GM19099 (cell line): ENCODE measurements around the gene PALLD.

Source experiments
- POLR2A ChIP-seq: IDR thresholded peaks from 3 replicates; pipeline ENCODE4 v1.6.1; 2011; ENCODE audit warnings: low read depth; ENCODE audit not compliant: insufficient read length; ENCODE audit errors: extremely low read depth

The PALLD gene

DNA sequence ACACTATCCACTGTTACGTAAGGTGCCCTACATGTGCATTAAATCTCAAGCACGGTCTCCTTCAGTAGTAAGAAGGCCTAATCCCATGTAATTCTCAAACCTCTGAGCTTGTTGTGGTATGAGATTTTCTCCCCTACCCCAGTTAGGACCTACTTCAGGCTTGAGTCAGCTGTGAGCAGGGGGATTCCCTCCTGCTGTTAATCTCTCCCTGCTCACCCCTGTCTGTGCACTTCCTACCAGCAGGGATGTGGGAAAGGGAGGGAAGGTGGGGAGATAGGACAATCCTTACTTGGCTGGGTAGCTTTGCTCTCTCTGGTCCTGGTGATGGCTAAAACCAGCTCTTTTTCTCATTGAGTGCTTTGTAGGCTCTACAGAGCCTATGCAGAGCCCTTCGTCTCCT, 60.8 kb downstream of the PALLD start:
- TF ChIP-seq POLR2A: no peak

GRCh38 chr4:168558599-168558998, 61.7 kb downstream of the PALLD start:
- TF ChIP-seq POLR2A: no peak

GRCh38 chr4:168560184-168561180, 63.6 kb downstream of the PALLD start:
- no peak for TF ChIP-seq POLR2A

DNA sequence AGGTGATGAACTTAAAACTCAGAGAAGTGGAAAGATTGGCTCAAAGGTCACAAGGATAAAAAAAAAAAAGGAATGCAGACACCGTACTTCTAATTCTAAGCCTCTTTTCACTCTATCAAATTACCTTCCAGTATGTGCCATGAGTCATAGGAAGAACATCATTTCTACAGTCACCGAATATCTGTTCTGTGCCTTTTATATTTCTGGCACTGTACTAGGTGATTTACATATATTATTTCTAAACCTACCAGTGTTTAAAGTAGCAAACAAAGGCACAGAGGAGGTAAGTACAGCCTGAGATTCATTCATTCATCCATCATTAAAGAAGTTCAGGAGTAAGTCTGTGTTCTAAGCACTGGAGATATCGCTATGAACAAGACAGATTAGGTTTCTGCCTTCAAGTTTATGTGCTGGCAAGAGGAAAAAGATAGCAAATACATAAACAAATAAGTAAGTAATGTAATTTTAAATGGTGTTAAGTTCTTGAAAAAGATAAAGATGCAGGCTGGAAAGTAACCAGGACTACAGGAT, 65.3 kb downstream of the PALLD start:
- no peak for TF ChIP-seq POLR2A

GRCh38 chr4:168564023-168564422, 67.2 kb downstream of the PALLD start:
- TF ChIP-seq POLR2A: no peak

- no peak for TF ChIP-seq POLR2A
Observed at GRCh38 chr4:168565130-168565529, 68.3 kb downstream of the PALLD start.

GRCh38 chr4:168566726-168567125, 69.9 kb downstream of the PALLD start:
- no peak for TF ChIP-seq POLR2A

- TF ChIP-seq POLR2A: no peak
Observed at GRCh38 chr4:168569066-168569930, 72.4 kb downstream of the PALLD start.

DNA sequence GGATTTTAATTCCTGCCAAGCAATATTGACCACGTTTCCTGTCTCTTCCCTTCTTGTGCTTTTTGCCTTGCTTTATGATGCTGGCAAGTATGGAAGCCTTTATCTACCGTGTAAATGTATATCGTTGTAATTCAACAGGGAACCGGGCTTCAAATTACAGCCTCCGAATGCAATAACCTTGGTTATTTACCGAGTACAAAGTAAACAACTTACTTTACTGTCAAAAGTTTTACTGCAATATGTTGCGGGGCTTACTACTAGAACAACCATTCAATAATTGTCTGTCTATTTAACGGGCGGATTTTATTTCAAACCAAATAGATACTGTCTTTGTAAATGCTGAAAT, 73.1 kb downstream of the PALLD start:
- TF ChIP-seq POLR2A: no peak

DNA sequence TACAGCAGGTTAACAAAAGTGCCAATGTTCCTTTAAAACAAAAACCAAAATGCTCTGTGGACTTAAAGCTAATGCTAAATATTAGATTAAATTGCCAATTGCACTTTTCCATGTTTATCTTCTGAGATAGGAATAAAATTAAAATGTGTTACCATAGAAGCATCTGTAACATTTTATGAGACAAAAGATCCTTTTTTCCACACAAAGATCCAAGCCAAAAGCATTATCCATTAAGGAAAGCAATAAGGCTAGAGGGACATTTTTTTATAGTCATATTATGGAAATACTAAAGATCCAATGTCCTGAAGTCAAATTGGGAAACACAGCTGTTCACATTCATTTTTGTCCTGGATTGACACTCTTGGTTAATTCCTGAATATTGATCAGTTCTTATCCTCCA, 73.6 kb downstream of the PALLD start:
- TF ChIP-seq POLR2A: no peak

DNA sequence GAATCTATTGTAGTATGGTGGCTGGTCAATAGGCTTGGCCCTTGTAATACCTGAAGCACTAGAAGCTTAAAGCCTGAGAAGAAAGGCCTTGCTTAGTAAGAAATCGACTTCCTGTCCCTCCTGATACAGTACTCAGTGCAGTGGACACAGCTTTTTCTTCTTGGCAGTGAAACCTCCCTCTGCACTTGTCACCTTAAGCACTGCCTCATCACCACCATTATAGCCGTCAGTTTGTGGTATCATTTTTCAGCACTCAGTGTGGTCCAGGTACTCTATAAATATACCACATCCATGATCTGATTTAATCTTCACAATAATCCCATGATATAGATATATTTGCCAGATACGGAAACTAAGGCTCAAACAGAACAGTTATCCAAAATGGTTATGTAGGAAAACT, 75.2 kb downstream of the PALLD start:
- TF ChIP-seq POLR2A: no peak

DNA sequence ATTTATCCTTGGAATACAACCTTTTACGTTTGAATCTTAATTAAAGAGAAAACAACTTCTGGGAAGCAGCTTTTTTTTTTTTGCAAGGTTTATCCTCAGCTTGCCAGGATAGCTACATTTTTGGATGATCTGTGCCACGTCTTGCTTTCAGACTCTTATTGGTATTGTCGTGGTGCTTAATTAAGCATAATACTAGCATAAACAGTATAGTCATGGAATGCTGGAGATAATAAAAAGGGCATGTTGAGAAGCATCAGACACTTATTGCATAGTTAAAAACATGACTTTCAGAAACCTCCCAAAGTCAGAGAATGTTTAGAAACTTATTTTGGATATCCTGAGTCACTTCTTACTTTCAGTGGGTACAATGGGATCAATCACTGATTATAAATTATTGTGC, 77.0 kb downstream of the PALLD start:
- no peak for TF ChIP-seq POLR2A

DNA sequence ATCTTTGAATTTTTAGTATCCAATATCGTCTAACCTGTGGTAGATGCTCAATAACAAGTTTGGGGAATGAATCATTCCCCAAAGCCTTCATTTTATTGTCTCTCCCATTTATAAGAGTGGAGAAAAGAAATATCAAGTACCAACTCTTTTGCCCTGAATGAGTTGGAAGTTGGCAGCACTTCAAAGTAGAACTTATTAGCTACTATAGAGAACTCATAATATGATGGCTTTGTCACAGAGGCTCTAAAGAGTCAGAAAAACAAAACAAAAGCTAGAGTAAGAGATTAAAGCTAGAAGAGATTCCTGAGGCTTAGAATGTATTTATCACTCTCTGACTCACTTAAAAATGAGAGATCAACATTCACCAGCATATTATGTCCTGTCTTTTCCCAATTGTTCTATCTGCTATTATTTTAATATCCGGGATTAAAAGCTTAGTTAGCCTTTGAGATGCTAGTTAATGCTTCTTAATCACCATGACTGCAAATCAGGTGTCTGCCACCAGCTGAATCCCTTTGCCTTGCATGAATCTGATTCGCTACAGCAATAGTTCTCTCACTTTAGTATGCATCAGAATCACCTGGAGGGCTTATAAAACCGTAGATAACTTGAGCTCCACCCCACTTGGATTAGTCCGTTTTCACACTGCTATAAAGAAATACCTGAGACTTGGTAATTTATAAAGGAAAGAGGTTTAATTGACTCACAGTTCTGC, 77.9 kb downstream of the PALLD start:
- no peak for TF ChIP-seq POLR2A

- no peak for TF ChIP-seq POLR2A
Observed at GRCh38 chr4:168575473-168575872, 78.6 kb downstream of the PALLD start.

- TF ChIP-seq POLR2A: no peak
Observed at GRCh38 chr4:168577624-168578023, 80.8 kb downstream of the PALLD start.
